HG02610 (cell line): Measurements from ENCODE around the gene SMPD2.
A peak's percentile ranks its signal among the peaks of the same experiment; 100 is the strongest.

Experiments
- ATAC-seq: cut with Tn5 transposase; IDR thresholded peaks from one replicate; pipeline ENCODE4 v1.9.1; 2021; ENCODE audit warnings: mild to moderate bottlenecking, moderate library complexity; ENCODE audit not compliant: unreplicated experiment

SMPD2 gene

DNA sequence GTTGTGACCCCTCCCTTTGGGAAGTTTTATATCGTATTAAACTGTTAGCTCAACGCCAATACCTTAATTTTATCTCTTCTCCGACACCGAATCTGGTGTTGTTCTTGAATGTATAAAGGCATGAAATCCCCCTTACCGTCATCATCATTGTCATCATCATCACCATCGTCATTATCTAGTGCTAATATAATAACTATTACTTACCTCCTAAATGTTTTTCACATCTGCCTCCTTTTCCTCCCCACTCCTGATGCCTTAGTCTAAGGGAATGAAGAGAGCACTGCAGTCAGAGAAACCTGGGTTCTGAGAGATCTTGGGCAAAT is 43.2 kb downstream of the SMPD2 start:
- no peak for ATAC-seq

- no peak for ATAC-seq
Observed at GRCh38 chr6:109484122-109484521, 43.6 kb downstream of the SMPD2 start.

DNA sequence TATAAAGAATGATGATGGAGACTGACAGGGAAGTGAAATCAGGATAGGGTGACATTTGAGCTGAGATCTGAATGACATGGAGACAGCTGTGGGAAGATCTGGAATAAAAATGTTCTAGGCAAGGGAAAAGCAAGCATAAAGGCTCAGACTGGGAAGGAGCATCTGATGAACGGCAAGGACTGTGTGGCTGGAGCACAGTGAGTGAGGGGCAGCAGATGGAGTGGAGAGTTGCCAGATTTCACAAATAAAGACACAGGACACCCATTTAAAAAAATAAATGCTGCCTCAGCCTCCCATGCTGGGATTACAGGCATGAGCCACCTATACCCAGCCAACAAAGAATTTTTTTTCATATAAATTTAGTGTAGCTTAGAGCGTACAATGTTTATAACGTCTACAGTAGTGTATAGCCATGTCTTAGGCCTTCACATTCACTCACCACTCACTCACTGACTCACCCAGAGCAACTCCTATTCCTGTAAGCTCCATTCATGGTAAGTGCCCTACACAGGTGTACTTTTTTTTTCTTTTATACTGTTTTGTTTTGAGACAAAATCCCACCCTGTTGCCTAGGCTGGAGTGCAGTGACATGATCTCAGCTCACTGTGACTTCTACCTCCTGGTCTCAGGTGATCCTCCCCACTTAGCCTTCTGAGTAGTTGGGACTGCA is 44.9 kb downstream of the SMPD2 start:
- no peak for ATAC-seq

GRCh38 chr6:109486068-109486467 is 45.5 kb downstream of the SMPD2 start:
- ATAC-seq: no peak

DNA sequence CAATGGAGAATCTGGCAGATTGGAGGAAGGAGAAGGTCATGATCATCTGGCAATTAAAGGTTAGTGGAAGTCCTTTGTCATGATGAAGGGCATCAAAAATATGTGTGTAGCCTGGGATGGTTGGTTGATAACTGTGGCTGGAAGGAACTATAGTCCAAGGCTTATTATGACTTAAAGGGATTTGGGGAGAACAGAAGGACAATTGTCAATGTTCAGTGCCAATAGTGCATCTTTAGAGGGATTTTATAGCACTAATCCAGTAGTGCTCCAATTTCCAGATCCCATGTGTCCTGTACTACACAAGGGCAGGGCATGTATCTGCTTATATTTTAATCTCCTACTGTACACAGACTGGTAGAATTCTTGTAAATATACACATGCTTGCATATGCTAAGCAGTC is 47.5 kb downstream of the SMPD2 start:
- no peak for ATAC-seq

DNA sequence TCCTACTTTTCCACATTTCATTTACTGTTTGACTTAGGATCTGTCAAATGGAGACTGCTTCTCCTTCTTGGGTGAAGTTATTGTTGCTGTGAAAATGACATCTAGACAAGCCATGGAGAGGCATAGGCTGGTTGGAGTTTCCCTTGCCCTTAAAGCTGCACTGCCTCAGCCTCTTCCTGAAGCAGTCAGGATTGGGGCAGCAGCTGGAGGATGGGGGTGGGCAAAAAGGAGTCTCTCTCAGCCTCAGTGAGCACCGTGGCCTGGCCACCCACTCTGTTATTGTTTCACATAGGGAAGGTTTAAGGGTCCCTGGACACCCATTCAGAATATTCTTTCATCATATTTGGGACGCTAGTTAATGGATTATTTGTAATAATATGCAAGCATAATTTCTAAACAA is 50.2 kb downstream of the SMPD2 start:
- no peak for ATAC-seq

GRCh38 chr6:109491207-109491938 is 50.8 kb downstream of the SMPD2 start:
- peak; percentile 81 for ATAC-seq
